Measurements from ENCODE around the gene PTPRJ.

DNA sequence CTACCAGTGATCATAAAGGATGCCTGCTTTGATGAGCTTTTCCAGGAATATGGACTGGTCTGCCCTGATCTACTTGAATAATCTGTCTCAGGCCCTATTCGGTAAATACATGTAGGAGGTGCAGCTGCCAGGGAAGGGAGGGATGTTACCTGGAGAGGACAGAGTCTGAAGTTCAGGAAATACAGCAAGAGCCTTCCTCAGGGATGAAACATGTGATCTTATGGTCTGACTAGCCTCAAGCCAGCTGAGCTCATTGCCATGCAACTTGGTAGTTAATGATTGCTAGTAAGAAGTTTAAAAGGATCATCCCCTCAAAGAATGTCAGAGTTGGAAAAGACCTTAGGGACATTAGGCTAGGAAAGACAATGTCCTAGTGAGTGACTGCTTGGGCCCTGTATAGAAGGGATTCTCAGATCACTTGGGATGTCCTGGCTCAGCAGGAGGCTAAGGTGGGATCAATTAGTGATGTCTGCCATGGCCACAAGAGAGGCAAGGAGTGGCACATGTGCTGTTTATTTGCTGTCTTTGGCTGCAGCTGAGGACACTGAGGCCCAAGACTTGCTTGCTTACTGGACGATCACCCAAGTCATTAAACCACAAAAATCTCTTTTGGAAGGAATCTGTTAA is 18.5 kb downstream of the PTPRJ start:
- TF ChIP-seq CTCF (conservative IDR thresholded peaks at IDR 0.05; ENCODE audit: low read depth, low read length) (no peak), EZH2phosphoT487 (IDR thresholded peaks at IDR 0.05; ENCODE audit: borderline replicate concordance, low read length) (no peak)
